ENCODE measurements around the gene SOAT1. TPM values are rescaled to one million over a fixed set of nuclear protein-coding genes. Genes with fewer than 3 reads are reported as not detected.

Gene SOAT1
- total RNA-seq, 1 experiment from 2014 or later = 43.5 TPM

- Histone ChIP-seq H3K36me3 (ENCODE audit: low read depth) (peaks cover 16% of the 10 kb centered on the region; the same call in 1 of the 2 replicates), H3K27me3 (ENCODE audit: insufficient read depth, low read depth) (no peaks in the 10 kb centered on the region), H3K79me2 (ENCODE audit: low read depth) (no peaks in the 10 kb centered on the region), H2AFZ (no peak overlapping the region), H3K9me3 (ENCODE audit: insufficient read depth, low read depth) (no peaks in the 10 kb centered on the region), H3K4me1 (replicated peaks; ENCODE audit: insufficient read depth) (no peaks in the 10 kb centered on the region), H3K4me2 (no peak overlapping the region), H3K9me2 (ENCODE audit: insufficient read depth) (no peaks in the 10 kb centered on the region), H3K4me3 (no peak overlapping the region), H3K27ac (no peak overlapping the region), H4K20me1 (ENCODE audit: insufficient read depth) (no peaks in the 10 kb centered on the region), H3F3A (ENCODE audit: insufficient read depth, low read depth) (no peaks in the 10 kb centered on the region)
- BruUV-seq (replicated peaks) = no TSS peak
- DNase-seq = no peak
- ChIA-PET CTCF (no interaction called here), POLR2A (ENCODE audit: unreplicated experiment) (no interaction called here)
- no peak for TF ChIP-seq EZH2 (IDR thresholded peaks at IDR 0.05; ENCODE audit: low read depth)
- TF ChIP-seq CTCF (conservative IDR thresholded peaks at IDR 0.05) = no peak
- intact Hi-C loops (cut with micrococcal nuclease; ENCODE audit: unreplicated experiment) = no loop called here
Measured at GRCh38 chr1:179340918-179341317, 47.3 kb downstream of the SOAT1 start.

- intact Hi-C loops (cut with micrococcal nuclease; ENCODE audit: unreplicated experiment) = no loop called here
- Histone ChIP-seq H3K4me1 (replicated peaks; ENCODE audit: insufficient read depth) (no peaks in the 10 kb centered on the region), H2AFZ (no peak overlapping the region), H3F3A (ENCODE audit: insufficient read depth, low read depth) (no peaks in the 10 kb centered on the region), H3K4me2 (no peak overlapping the region), H3K4me3 (no peak overlapping the region), H3K79me2 (ENCODE audit: low read depth) (no peaks in the 10 kb centered on the region), H3K9me3 (ENCODE audit: insufficient read depth, low read depth) (no peaks in the 10 kb centered on the region), H3K27ac (no peak overlapping the region), H4K20me1 (ENCODE audit: insufficient read depth) (no peaks in the 10 kb centered on the region), H3K9me2 (ENCODE audit: insufficient read depth) (no peaks in the 10 kb centered on the region), H3K27me3 (ENCODE audit: insufficient read depth, low read depth) (no peaks in the 10 kb centered on the region), H3K36me3 (ENCODE audit: low read depth) (peaks cover 16% of the 10 kb centered on the region; the same call in 1 of the 2 replicates)
- no peak for TF ChIP-seq CTCF (conservative IDR thresholded peaks at IDR 0.05)
- TF ChIP-seq EZH2 (IDR thresholded peaks at IDR 0.05; ENCODE audit: low read depth) = no peak
- CTCF ChIA-PET = no interaction called here
- no peak for DNase-seq
- POLR2A ChIA-PET (ENCODE audit: unreplicated experiment) = no interaction called here
- BruUV-seq (replicated peaks) = no TSS peak
Measured at GRCh38 chr1:179341943-179342547, 48.4 kb downstream of the SOAT1 start.

GRCh38 chr1:179342740-179343404 is 49.3 kb downstream of the SOAT1 start:
- no peak overlapping the region for H2AFZ ChIP-seq
- H3K4me2 ChIP-seq = no peak overlapping the region
- no peak overlapping the region for H3K27ac ChIP-seq
- no peaks in the 10 kb centered on the region for H3K27me3 ChIP-seq (ENCODE audit: insufficient read depth, low read depth)
- no peaks in the 10 kb centered on the region for H3K4me1 ChIP-seq (replicated peaks; ENCODE audit: insufficient read depth)
- intact Hi-C loops (cut with micrococcal nuclease; ENCODE audit: unreplicated experiment) = no loop called here
- no peaks in the 10 kb centered on the region for H3F3A ChIP-seq (ENCODE audit: insufficient read depth, low read depth)
- ChIA-PET CTCF (no interaction called here), POLR2A (ENCODE audit: unreplicated experiment) (no interaction called here)
- no peak for DNase-seq
- TF ChIP-seq EZH2 (IDR thresholded peaks at IDR 0.05; ENCODE audit: low read depth) (no peak), CTCF (conservative IDR thresholded peaks at IDR 0.05) (no peak)
- peaks cover 16% of the 10 kb centered on the region; the same call in 1 of the 2 replicates for H3K36me3 ChIP-seq (ENCODE audit: low read depth)
- no TSS peak for BruUV-seq (replicated peaks)
- H3K4me3 ChIP-seq = no peak overlapping the region
- no peaks in the 10 kb centered on the region for H3K9me3 ChIP-seq (ENCODE audit: insufficient read depth, low read depth)
- no peaks in the 10 kb centered on the region for H3K79me2 ChIP-seq (ENCODE audit: low read depth)
- no peaks in the 10 kb centered on the region for H3K9me2 ChIP-seq (ENCODE audit: insufficient read depth)
- no peaks in the 10 kb centered on the region for H4K20me1 ChIP-seq (ENCODE audit: insufficient read depth)
